ENCODE measurements around the gene PROSER2.

Gene PROSER2

GRCh38 chr10:11899067-11899876 is 76.1 kb downstream of the PROSER2 start:
- Histone ChIP-seq H3K4me3 (ENCODE audit: low read depth in 1 of 2, low read length in 1 of 2) (no peak overlapping the region), H3K27me3 (peaks cover 8% of the 10 kb centered on the region), H3K4me1 (ENCODE audit: control insufficient read depth in 1 of 2, insufficient read depth in 1 of 2, low read depth in 1 of 2, low read length in 1 of 2) (peaks cover 0 to 3% of the 10 kb centered on the region in 2 experiments), H3K9me3 (no peaks in the 10 kb centered on the region), H3K27ac (no peak overlapping the region), H3K36me3 (no peaks in the 10 kb centered on the region)
- TF ChIP-seq, protein P1, sequence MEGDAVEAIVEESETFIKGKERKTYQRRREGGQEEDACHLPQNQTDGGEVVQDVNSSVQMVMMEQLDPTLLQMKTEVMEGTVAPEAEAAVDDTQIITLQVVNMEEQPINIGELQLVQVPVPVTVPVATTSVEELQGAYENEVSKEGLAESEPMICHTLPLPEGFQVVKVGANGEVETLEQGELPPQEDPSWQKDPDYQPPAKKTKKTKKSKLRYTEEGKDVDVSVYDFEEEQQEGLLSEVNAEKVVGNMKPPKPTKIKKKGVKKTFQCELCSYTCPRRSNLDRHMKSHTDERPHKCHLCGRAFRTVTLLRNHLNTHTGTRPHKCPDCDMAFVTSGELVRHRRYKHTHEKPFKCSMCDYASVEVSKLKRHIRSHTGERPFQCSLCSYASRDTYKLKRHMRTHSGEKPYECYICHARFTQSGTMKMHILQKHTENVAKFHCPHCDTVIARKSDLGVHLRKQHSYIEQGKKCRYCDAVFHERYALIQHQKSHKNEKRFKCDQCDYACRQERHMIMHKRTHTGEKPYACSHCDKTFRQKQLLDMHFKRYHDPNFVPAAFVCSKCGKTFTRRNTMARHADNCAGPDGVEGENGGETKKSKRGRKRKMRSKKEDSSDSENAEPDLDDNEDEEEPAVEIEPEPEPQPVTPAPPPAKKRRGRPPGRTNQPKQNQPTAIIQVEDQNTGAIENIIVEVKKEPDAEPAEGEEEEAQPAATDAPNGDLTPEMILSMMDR (IDR thresholded peaks at IDR 0.05): no peak

DNA sequence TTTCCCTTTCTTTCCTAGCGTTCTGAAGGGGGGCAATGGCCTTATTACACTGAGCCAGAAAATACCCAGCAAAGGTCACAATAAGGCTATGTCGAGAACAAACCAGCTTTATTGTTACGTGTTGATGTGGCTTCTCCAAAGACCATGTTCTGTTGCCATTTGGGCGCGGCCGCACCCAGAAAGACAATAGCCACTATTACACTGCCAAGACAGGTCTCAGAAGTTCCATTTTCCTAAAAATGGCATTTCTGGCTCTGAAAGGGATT is 77.8 kb downstream of the PROSER2 start:
- TF ChIP-seq, protein P1 (IDR thresholded peaks at IDR 0.05): no peak
- no peak overlapping the region for H3K4me3 ChIP-seq (ENCODE audit: low read depth in 1 of 2, low read length in 1 of 2)
- no peaks in the 10 kb centered on the region for H3K36me3 ChIP-seq
- H3K27me3 ChIP-seq: peaks cover 8% of the 10 kb centered on the region
- no peak overlapping the region for H3K27ac ChIP-seq
- H3K4me1 ChIP-seq (ENCODE audit: control insufficient read depth in 1 of 2, insufficient read depth in 1 of 2, low read depth in 1 of 2, low read length in 1 of 2): peaks cover 0 to 3% of the 10 kb centered on the region in 2 experiments
- no peaks in the 10 kb centered on the region for H3K9me3 ChIP-seq

GRCh38 chr10:11901454-11901832 is 78.3 kb downstream of the PROSER2 start:
- no peak overlapping the region for H3K27ac ChIP-seq
- no peaks in the 10 kb centered on the region for H3K36me3 ChIP-seq
- H3K4me1 ChIP-seq (ENCODE audit: control insufficient read depth in 1 of 2, insufficient read depth in 1 of 2, low read depth in 1 of 2, low read length in 1 of 2): peaks cover 0 to 3% of the 10 kb centered on the region in 2 experiments
- TF ChIP-seq, protein P1 (IDR thresholded peaks at IDR 0.05): no peak
- no peaks in the 10 kb centered on the region for H3K9me3 ChIP-seq
- no peak overlapping the region for H3K4me3 ChIP-seq (ENCODE audit: low read depth in 1 of 2, low read length in 1 of 2)
- H3K27me3 ChIP-seq: peaks cover 8% of the 10 kb centered on the region

GRCh38 chr10:11901833-11902475 is 78.8 kb downstream of the PROSER2 start:
- Histone ChIP-seq H3K36me3 (no peaks in the 10 kb centered on the region), H3K4me1 (ENCODE audit: control insufficient read depth in 1 of 2, insufficient read depth in 1 of 2, low read depth in 1 of 2, low read length in 1 of 2) (peaks cover 0 to 3% of the 10 kb centered on the region in 2 experiments), H3K27ac (no peak overlapping the region), H3K4me3 (ENCODE audit: low read depth in 1 of 2, low read length in 1 of 2) (no peak overlapping the region), H3K9me3 (no peaks in the 10 kb centered on the region), H3K27me3 (peaks cover 8% of the 10 kb centered on the region)
- TF ChIP-seq, protein P1 (IDR thresholded peaks at IDR 0.05): no peak

- no peak overlapping the region for H3K27ac ChIP-seq
- no peak overlapping the region for H3K4me3 ChIP-seq (ENCODE audit: low read depth in 1 of 2, low read length in 1 of 2)
- TF ChIP-seq, protein P1 (IDR thresholded peaks at IDR 0.05): no peak
Observed at GRCh38 chr10:11902646-11903045, 79.5 kb downstream of the PROSER2 start.

More at GRCh38 chr10:11902646-11903045, 79.5 kb downstream of the PROSER2 start:
- Histone ChIP-seq H3K27me3 (peaks cover 8% of the 10 kb centered on the region), H3K9me3 (no peaks in the 10 kb centered on the region), H3K36me3 (no peaks in the 10 kb centered on the region), H3K4me1 (ENCODE audit: control insufficient read depth in 1 of 2, insufficient read depth in 1 of 2, low read depth in 1 of 2, low read length in 1 of 2) (peaks cover 0 to 3% of the 10 kb centered on the region in 2 experiments)
